ENCODE data around the gene RIPK4.

DNA sequence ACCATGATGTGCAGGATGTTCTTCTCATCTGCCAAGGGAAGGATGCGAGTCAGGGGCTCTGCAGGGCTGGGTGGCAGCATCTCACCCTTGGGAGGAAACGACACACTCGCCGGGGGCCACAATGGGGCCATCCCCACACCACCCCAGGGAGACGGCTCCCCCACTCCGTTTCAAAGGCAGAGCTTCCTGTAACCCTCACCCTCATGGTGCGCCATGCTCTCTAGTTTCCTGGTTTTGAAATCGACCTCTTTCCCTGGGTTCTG lies 20.2 kb downstream of the RIPK4 start:
- TF ChIP-seq, protein P1, sequence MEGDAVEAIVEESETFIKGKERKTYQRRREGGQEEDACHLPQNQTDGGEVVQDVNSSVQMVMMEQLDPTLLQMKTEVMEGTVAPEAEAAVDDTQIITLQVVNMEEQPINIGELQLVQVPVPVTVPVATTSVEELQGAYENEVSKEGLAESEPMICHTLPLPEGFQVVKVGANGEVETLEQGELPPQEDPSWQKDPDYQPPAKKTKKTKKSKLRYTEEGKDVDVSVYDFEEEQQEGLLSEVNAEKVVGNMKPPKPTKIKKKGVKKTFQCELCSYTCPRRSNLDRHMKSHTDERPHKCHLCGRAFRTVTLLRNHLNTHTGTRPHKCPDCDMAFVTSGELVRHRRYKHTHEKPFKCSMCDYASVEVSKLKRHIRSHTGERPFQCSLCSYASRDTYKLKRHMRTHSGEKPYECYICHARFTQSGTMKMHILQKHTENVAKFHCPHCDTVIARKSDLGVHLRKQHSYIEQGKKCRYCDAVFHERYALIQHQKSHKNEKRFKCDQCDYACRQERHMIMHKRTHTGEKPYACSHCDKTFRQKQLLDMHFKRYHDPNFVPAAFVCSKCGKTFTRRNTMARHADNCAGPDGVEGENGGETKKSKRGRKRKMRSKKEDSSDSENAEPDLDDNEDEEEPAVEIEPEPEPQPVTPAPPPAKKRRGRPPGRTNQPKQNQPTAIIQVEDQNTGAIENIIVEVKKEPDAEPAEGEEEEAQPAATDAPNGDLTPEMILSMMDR (IDR thresholded peaks at IDR 0.05), result no peak
- no peak for TF ChIP-seq POLR2A (IDR thresholded peaks at IDR 0.05)
- TF ChIP-seq POLR2AphosphoS5 (IDR thresholded peaks at IDR 0.05), result no peak
- no peak for TF ChIP-seq EP300 (IDR thresholded peaks at IDR 0.05; ENCODE audit: low read depth)

All from transverse colon (tissue), 4 donors.